ENCODE measurements around the gene NEDD8.

Gene NEDD8

DNA sequence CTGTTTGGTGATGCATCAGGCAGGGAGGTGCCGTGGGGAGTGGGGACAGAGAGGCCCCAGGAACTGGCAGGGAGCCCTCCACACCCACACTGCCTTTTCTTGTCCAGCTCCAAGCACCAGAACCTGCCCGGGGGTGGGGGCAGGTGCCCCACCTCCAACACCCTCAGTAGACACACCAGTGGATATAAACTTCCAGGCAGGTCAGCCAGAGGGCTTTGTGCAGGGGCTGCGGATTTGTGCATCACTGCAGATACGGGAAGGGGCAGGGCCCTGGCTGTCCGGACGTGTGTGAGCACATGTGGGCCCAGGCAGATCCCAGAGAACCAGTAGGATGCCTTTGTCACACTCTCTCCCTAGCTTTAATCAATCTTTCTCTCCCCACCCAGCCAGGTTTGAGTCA is 32.1 kb upstream of the NEDD8 start:
- no peak for DNase-seq

DNA sequence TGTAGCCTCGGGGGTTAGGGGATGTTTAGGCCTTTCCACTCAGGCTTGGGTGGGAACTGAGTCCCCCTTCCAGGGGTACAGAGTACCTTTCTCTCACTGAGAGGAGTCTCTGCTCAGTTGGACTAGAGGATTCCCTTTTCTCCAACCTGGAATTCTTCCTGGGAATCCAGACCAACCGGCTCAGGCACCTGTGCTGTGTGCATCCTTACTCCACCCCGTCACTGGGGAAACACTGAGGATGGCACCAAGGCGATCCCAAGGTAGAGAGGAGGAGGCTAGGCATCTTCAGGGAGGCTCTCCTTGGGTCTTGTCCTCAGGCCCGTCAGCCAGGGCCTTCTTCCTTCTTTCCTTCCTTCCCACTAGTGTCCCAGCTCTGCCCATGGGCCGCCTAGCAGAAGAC is 31.7 kb upstream of the NEDD8 start:
- no peak for DNase-seq

DNA sequence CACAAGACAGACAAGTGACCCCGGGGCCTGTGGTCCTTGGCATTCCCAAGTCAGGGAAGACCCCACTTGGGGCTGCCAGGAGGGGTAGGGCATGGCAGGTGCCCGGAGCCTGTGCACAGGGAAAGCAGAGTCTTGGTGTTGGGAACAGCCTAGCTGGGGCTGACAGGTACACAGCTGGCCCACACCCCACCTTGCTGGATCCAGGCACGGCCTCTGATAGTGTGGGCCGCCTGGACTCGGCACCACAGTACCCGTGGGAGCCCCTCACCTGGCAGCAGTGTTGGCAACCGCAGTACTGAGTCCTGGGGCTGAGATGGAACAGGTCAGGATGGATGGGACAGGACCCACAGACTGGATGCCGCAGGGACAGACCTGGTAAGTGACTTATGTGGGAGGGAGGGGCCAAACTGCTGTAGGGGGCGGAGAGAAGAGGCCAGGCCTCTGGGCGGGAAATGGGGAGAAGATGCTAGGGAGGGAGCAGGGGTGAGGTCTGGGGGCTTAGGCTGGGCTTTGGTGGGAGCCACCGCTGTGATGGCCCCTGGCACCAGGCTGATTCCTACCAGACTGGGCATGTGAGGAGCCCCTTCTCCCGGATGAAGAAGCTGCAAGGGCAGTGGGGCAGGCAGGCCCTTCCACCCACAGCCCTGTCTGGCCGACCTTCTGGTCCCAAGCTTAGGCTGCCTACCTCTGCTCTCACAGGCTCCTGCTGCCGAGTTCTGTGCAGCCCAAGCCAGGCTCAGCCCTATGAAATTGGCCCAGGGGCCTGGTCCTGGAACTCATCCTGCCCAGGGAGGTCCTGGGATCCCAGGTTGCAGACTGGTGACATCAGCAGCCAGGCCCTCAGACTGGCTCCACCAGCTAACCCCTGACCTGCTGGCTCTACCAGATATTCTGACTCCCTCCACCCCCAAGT is 30.9 kb upstream of the NEDD8 start, which contains the start of gene TGM1:
TSS of gene TGM1 (minus strand) at position 357 of the 913 bp plus-strand sequence. CDS start 825 bp downstream, outside the sequence.
- no peak for DNase-seq

DNA sequence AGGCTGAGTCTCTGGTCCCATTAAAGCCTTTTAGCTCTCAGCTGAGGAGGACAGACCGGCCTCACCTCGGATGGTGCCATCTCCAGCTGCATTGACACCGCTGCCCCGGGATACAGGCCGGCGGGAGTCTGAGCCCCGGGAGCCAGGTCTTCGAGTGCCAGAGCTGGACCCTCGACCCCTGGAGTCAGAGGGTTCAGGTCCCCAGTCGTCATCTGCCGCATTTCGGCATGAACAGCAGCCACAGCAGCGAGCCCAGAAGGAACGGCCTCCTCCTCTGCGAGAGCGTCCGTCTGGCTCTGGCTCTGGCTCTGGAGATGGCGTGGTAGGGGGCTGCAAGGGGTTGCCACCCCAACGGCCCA is 29.8 kb upstream of the NEDD8 start:
- no peak for DNase-seq

DNA sequence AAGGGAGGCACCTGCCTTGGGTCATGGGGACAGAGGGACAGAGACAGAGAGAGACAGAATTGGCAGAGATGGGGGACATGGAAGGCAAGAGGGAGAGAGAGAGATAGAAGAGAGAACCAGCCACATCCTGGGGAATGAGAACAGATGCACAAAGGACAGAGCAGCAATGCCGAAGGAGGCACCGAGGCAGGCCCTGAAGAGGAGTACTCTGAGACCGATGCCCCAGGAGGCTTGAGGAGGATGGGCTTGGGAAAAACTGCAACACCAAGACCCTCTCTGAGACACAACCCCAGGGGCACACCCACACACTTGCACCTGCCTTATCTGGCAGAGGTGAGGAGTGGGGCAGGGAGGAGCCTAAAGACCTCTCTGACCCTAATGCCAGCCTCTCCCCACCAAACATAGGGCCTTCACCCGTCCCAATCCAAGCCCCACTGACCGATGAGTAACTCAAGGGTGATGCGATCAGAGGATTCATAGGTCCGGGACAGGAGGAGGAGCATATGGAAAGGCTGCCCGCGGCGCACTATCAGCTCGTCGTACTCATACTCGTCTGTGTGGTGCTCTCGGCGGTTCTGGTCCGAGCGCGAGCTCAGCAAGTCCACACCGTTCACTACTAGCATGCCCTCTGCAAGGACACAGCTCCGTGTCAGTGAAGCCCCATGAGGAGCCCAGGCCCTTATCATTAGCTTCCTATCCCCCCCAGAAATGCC is 29.2 kb upstream of the NEDD8 start:
- no peak for DNase-seq

DNA sequence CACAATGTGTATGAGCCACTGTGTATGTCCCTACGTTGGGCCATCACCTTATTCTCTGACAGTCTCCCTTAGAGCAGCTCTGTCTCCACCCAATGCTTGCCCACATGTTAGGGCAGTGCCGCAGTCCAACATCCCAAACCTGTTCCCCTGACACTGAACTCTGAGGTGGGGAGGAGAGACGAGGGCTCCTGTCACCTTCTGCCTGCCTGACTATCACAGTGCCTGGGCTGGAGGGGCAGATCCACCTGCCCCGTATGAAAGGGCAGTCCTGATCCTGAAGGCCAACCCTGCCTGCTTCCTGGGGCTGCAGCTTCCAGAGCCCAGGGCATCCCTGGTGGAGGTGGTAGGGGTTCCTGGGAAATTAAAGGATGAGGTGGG is 28.6 kb upstream of the NEDD8 start:
- DNase-seq = no peak

DNA sequence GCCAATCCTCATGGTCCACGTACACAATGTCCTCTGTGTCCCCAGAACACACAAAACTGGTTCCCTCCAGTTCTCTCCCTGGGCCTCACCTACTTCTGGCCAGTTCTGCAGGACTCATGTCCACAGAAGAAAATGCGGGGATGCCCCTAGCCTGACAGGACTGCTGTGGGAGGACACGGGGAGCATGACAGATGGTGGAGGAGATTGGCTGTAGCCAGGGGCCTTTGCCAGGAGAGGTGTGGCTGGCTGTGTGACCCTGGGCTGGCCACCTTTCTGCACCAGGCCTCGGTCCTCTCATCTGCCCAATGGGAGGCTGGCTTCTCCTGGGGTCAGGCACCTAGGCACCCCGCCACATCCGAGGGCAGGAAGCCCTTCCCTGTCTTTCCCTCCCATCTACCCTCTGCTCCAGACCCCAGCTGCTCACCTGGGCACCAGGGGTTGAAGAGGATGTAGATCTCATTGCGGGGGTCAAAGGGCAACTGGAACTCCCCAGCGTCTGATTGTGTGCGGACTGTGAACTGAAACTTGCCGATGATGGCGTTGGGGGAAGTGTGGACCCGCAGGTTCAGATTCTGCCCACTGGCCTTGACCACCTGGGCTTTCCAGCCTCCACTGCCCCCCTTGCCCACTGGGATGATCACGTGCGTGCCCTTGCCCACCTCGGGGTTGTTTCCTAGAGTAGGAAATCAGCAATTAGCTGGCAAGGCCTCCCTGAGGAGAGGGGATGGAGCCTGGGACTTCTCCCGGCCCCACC is 28.0 kb upstream of the NEDD8 start:
- no peak for DNase-seq

DNA sequence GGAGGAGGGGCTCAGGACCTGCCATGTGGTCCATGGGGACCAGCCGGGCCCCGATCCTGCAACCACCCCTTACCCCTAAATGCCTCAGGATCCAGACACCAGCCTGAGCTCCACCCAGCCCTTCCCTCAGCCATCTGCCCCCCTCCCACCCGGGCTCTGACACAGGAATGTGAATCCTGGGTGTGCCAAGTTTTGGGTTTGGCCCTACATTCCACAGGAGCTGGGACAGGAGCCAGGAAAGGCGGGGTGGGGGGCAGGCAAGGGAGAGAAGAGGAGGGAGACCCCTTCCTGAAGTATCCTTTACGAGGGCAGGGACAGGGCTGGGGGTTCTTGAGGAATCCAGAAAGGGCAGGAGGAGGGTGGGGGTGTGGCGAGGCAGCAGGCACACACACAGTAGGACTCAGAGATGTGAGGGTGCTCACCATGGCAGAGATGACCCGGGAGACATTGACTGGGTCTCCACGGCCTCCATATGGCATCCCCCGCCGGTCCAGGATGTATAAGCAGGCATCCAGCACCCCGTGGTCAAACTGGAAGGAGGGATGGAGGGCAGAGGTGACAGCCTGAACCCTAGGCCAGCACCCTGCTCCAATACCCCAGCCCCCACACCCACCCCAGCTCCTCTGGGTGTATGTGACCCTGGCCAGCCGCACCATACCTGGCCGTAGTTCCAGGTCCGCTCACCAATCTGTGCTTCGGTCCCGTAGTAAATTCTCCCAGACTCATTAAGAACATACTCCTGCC is 27.3 kb upstream of the NEDD8 start:
- no peak for DNase-seq

DNA sequence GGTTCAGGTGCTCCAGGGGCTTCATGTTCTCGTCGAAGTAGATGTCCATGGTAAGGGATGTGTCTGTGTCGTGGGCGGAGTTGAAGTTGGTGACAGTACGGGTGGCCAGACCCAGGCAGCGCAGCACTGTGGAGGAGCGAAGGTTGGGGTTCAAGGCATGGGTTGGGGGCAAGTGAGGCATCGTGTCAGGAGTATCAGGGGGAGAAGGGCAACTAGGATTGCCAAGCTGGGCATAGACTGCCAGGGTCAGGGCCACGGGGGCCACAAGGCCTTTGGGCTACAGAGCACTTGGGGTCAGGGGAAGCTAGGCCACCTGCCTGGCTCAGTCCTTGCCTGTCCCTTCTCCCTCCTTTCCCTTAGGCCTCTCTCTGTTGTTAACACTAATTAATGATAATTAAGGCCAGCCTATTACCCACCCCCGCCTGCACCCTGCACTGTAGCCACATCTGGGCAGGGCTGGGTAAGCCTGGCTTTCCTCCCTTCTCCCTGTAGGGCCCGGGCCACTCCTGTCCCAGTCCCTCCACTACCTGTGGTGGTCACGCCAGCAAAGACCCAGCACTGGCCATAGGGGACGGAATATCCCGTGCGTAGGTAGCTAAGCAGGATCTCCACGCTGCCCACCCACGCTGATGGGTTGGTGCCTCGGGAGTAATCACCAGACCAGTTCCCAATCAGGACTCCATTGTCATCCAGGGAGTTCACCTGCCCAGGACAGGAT is 26.5 kb upstream of the NEDD8 start:
- no peak for DNase-seq

DNA sequence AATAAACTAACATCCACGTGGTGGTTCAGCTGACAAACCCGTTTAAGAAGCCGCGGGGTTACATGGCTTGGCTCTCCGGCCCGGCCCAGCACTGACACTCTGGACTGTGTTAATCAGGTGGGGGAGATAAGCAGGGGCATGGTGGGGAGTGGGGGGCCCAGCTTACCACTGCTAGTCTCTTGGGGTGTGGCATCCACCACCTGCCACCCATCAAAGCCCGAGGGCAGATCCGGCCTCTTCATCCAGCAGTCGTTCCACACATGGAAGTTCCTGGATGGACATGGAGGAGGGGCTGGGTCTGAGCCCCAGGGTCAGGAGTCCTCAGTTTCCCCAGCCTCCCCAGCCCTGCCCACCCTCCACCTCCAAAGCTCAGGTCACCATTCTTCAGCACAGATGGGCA is 26.0 kb upstream of the NEDD8 start:
- DNase-seq = no peak

DNA sequence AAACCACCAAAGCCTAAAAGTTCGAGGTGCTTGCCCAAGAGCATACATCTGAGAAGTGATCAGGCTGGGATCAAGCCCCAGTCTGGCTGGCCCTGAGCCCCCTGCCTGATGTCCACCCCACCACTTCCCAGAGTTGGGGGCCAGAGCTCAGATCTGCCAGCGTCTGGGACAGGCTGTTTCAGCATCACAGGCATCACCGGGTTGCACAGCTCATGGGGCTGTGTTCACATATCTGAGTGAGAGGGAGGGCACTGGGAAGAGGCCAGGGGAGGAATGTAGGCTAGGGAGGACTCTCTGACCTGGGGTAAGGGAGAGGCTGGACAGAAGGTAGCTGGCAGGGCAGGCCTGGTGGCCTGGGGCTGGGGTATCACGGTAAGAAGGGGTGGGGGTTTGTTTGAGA is 24.8 kb upstream of the NEDD8 start:
- no peak for DNase-seq

DNA sequence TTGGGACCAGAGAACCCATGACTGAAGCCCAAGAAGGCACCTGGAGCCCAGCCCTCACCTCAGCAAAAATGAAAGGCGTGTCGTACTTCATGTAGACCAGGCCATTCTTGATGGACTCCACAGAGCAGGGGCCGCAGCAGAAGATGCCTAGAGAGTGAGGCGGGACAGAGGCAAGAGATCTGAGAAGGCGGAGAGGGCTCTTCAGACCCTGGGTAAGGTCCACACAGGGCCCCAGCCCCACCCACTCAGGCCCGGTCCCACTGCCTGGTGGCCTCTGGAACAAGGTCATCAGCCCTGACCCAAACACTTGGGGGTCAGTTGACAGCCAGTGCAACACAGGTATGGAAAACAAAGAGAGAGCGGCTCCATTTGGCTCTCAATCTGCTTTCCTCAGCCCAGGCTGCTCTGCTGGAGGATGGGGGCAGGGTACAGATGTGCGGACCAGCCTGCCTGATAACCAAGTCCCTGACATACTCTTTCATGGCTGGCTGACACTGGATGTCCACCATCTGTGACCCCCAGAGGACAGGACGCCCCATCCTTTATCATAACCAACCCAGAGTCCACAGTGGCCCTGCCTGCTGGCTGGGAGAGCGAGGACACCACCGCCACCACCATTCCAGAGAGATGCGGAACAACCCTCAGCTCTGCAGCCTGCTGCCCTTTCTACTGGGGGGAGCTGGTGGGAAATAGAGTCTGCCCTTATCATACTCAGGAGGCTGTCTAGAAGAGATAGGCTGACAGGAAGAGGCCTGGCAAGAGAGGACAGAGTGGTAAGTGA is 24.0 kb upstream of the NEDD8 start:
- no peak for DNase-seq

DNA sequence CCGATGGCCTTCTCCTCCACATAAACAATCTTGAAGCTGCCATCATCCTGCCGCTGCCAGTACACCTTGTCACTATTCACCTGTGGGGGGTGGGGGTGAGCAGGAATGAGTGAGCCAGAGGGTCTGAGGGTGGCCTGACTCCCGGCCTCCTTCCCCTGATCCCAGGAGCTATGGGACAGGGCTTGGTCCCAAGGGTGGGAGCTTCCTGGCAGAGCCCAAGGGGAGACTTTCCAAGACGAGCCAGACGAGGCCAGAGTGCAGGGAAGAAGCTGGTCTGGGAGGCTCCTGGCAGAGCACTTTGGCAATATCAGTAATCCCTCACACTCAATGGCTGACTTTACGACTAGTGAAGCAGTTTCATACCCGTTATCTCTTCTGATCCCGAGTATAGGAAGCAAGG is 23.3 kb upstream of the NEDD8 start:
- DNase-seq = no peak

DNA sequence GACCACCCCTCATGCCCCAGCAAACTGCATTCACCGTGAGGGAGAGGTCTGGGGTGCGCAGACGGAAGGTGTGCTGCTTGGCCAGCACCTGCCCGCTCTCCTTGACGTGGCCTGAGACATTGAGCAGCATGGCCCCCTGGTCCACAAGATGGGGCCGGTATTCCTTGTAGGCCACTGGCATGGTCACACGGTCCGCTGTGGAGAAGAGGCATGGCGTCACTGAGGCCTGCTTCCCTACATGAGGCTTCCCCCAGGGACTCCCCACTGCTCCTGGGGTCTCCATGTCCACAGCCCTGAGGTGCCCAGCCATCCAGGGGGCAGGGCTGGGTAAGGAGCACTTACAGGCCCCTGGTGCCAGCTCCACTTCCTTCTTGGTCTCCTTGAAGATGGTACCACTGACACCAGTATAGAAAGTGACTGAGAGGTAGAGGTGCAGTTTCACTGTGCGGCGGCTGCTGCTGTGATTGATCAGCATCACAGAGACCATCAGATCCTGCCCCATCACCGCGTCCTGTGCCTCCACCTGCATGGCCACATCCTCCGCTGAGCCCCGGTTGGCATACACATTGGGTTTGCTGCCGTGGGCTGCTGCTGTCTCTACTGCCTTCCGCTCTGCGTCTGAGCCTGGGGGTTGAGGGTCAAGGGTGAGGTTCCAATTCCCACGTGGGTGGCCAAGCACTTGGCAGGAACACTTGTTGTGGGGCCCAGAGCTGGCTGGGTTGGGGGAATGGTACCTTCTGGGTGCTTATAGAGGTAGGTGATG is 22.6 kb upstream of the NEDD8 start:
- DNase-seq = no peak

DNA sequence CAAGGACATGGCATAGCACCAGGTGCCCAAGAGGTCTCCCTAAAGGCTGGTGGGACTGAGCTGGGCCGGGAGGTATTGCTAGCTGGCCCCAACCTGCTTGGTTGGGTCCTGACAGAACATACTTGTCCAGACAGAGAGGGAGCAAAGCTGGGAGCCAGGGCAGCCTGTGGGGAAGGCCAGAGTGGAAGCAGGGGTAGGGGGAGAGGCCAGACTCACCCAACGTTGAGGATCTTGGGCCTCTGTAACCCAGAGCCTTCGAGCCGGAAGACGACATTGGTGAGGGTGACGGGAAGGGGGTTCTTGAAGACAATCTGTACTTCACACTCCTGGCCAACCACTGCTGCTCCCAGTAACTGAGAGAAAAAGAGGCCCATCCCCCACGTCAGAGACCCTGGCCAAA is 21.8 kb upstream of the NEDD8 start:
- no peak for DNase-seq

DNA sequence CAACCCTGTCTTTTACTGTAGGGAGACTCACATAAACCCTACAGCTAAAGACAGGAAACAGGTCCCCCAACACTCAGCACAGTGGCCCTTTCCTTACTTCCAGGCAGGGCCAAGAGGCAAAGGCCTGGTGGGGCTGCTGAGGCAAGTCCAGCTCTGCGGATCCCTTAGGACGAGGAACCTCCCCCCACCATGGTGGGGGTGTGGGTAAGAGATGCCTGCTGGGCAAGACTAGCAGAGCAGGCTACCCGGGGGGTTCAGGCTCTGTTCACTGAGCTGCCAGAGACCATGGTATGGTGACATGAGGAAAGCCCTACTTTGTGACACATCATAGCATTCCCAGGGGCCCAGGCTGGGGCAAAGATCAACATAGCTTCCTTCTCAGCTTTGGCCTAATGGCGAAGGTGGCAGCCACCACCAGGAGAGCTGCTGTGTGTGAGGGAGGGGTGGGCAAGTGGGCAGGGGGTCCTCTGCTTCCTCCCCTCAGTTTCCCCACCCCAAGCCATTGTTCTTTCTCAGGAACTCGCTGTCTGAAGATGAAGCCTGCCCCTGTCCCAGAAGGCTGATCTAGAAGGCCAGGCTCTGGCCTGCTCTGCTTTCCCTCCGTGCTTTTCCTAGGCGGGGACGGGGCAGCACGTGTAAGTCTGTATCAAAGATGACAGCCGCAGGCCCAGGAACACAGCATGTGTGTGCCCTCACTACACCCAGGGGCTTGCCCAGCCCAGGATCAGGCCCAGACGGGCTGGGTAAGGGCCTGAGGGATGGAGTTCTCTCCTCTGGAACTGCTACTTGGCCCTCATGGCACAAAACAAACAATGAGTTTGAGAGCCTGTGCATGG is 20.3 kb upstream of the NEDD8 start:
- no peak for DNase-seq

DNA sequence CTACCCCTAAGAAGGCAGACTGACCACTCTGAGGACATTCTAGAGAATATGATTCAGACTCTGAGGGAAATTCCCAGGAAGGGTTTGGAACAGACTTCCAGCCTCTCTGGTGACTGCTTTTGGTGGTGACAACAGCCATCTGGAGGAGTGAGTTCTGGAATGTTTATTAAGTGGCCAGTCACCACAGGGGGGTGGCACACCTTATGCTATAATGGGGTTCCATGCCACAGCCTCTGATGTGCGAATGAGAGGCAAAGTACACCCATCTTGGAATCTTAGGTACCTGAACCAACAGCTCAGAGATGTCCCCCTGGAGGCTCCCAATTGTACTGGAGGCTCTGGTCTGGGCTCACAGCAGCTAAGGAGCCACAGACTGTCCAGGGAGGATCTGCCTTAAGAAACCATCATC is 19.7 kb upstream of the NEDD8 start:
- no peak for DNase-seq

DNA sequence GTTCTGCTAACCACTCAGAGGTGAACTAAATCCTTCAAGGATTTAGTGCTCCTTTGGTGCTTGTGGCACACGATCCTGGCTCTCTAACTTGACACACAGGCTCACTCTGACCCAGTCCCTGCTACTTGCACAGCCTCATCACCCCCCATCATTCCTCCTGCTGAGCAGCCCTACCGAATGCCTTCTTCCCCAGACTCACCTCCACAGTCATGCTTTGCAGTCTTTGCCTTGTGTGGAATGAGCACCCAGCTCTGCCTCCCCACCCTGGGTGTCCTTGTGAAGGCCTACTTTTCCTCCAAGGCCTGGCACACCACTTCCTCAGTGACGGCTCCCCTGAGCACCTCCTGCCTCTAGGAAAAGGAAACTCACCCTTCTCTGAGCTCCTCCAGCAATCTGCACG is 18.2 kb upstream of the NEDD8 start:
- DNase-seq = no peak

Measured in nucleus accumbens (tissue), 56 donors.